ENCODE results near the gene MFSD6L.

The MFSD6L gene

DNA sequence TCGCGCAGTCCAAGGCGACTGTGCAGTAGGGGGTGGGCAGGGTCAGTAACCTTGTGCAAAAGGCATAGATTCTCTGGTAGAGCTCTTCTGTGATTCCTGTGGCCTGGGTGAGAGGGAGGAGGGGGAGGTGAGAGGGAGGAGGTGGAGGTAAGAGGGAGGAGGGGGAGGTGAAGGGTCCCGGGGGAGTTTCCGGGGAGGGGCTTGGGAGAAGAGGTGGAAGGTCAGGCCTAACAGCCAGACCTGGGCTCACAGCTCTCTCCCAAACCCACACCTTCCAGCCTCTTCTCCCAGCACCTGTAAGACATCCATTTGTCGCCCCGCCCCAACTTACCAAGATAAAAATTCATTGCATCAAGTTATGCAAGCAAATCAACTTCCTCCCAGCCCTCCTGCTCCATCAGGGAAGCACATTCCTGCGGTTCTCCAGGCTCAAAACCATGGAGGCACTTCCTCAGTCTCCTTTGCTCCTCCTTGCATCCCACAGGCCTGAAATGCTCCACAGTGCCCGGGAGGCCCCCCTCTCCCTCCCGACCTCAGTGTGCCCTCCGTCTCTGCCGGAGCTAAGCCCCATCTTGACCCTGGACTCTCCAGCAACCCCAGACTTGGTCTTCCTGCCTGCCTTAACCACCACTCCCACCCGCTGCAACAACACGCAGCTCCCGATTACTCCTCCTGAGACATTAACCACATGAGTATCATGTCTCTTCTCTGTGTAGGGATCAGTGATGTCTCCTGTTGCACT, 37.8 kb upstream of the MFSD6L start:
- Histone ChIP-seq H3K9me3 (ENCODE audit: control insufficient read depth, low read length) (no peaks in the 10 kb centered on the region), H3K36me3 (ENCODE audit: control insufficient read depth, insufficient read depth, low read length) (no peaks in the 10 kb centered on the region), H3K4me3 (ENCODE audit: insufficient read depth, low read depth, low read length, poor library complexity, severe bottlenecking) (no peak overlapping the region), H3K4me1 (ENCODE audit: control insufficient read depth, insufficient read depth, low read length, poor library complexity, severe bottlenecking) (no peaks in the 10 kb centered on the region), H3K27me3 (replicated peaks; ENCODE audit: control insufficient read depth, insufficient read depth, low read length, poor library complexity, severe bottlenecking) (no peaks in the 10 kb centered on the region), H3K27ac (ENCODE audit: insufficient read depth, low read length, poor library complexity, severe bottlenecking) (no peak overlapping the region)
- no peak for DNase-seq

DNA sequence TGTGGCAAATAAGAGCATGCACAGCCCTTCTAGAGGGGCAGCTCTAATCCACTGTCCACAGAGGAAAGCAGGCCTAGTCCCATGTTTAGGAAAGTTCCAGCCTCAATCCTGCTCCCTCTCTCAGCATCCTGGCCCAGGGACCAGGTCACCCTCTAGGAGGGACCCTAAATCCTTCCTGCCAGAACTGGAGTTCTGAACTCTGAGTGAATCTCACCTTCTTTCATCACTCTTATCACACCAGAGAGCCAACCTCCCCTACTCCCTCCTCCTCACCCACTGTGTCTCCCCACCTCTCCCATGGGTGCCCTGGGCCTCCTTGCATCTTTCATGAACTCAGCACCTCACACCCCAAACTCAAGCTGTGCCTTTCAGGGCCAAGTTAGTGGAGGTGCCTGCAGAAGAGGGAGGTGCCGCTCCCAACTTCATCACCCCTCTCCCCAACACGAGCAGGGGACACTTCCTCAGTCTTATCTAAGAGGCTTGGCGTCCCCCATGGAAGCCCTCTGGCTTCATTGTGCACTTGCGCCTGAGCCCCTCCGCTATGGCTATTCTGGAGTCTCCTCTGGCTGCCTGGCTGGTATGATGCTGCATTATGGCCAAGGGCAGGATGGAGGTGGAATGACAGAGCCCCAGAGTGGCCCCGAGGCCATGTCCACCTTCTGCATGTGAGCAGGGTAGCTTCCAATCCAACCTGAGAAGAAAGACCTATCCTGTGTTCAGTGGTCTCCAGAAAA, 36.6 kb upstream of the MFSD6L start:
- Histone ChIP-seq H3K36me3 (ENCODE audit: control insufficient read depth, insufficient read depth, low read length) (no peaks in the 10 kb centered on the region), H3K9me3 (ENCODE audit: control insufficient read depth, low read length) (no peaks in the 10 kb centered on the region)

DNA sequence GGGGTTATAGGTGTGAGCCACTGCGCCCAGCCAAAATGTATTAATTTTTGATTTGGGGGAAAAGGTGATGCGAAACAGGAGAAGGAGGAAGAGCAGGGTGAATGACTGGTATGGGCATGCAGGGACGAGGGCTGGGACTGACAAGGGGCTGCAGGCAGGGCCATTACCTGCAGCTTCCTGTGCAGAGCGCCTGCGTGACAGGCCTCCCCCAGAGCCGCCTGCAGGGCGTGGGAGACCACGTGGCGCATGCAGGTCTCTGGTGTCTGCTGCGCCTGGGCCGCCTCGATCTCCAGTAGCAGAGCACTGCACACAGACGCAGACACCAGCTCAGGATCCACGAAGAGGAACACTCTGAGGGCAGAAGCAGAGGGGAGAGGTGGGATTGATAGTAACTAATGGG, 35.9 kb upstream of the MFSD6L start:
- H3K4me3 ChIP-seq (ENCODE audit: insufficient read depth, low read depth, low read length, poor library complexity, severe bottlenecking): no peak overlapping the region
- DNase-seq: no peak
- no peaks in the 10 kb centered on the region for H3K36me3 ChIP-seq (ENCODE audit: control insufficient read depth, insufficient read depth, low read length)
- H3K27ac ChIP-seq (ENCODE audit: insufficient read depth, low read length, poor library complexity, severe bottlenecking): no peak overlapping the region
- no peaks in the 10 kb centered on the region for H3K9me3 ChIP-seq (ENCODE audit: control insufficient read depth, low read length)
- H3K4me1 ChIP-seq (ENCODE audit: control insufficient read depth, insufficient read depth, low read length, poor library complexity, severe bottlenecking): no peaks in the 10 kb centered on the region
- no peaks in the 10 kb centered on the region for H3K27me3 ChIP-seq (replicated peaks; ENCODE audit: control insufficient read depth, insufficient read depth, low read length, poor library complexity, severe bottlenecking)

More for the DNA sequence above, 36.6 kb upstream of the MFSD6L start:
- H3K27me3 ChIP-seq (replicated peaks; ENCODE audit: control insufficient read depth, insufficient read depth, low read length, poor library complexity, severe bottlenecking): no peaks in the 10 kb centered on the region
- H3K4me3 ChIP-seq (ENCODE audit: insufficient read depth, low read depth, low read length, poor library complexity, severe bottlenecking): no peak overlapping the region
- no peak for DNase-seq
- no peak overlapping the region for H3K27ac ChIP-seq (ENCODE audit: insufficient read depth, low read length, poor library complexity, severe bottlenecking)
- H3K4me1 ChIP-seq (ENCODE audit: control insufficient read depth, insufficient read depth, low read length, poor library complexity, severe bottlenecking): no peaks in the 10 kb centered on the region

DNA sequence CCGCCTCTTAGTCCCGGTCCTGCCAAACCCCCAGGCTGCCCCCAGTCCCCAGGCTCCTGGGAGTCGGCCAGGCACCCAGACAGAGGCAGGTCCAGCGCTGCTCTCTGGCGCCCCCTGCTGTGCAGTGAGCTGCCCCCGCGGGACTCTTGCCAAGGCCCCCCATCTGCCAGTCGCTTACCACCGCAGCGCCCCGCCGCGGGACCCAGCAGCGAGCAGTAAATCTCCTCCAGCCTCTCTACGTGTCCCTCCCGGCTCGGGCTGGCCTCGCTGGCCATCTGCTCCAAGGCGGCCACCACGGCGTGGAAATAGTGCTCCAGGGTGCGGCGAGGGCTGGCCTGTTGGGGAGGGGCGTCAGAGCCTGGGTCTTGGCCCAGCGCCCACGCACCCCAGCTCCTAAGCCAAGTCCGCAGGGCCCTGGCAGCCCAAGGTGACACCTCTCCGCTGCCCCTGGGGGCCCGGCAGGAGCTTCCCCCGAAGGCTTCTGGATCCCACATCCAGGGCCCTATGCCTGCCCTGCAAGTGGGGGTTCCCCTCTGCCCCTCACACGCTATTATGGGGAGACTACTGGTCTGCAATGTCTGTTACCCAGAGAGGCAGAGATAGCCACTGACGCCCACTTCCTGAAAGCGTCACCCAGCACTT, 33.7 kb upstream of the MFSD6L start:
- Histone ChIP-seq H3K9me3 (ENCODE audit: control insufficient read depth, low read length) (no peaks in the 10 kb centered on the region), H3K27ac (ENCODE audit: insufficient read depth, low read length, poor library complexity, severe bottlenecking) (no peak overlapping the region), H3K4me3 (ENCODE audit: insufficient read depth, low read depth, low read length, poor library complexity, severe bottlenecking) (no peak overlapping the region), H3K4me1 (ENCODE audit: control insufficient read depth, insufficient read depth, low read length, poor library complexity, severe bottlenecking) (no peaks in the 10 kb centered on the region), H3K27me3 (replicated peaks; ENCODE audit: control insufficient read depth, insufficient read depth, low read length, poor library complexity, severe bottlenecking) (no peaks in the 10 kb centered on the region), H3K36me3 (ENCODE audit: control insufficient read depth, insufficient read depth, low read length) (no peaks in the 10 kb centered on the region)
- DNase-seq: peak in 1 of 3 donors; percentile 11

DNA sequence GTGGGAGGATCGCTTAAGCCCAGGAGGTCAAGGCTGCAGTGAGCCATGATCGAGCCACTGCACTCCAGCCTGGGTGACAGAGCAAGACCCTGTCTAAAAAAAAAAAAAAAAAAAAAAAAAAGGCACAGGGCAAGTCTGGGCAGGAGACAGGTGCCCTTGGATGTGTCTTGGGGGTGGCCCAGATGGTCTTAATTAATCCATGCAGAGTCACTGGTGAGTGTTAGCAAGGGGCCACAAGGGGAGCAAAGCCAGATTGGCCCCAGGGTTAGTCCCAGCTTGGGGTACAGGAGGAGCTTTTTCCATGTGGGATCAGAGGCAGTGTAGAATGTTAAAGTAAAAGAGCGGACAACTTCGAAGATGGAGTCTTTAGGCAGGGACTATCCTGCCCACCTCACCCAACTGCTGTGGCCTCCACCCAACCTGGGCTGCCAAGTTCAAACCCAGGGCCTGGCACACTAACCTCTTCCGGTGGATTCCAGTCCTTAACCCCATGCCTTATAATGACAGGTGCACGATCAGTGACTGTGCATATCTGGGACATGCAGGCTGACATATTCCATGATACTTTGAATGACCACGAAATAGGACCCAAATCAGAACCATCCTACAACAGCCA, 32.2 kb upstream of the MFSD6L start:
- H3K36me3 ChIP-seq (ENCODE audit: control insufficient read depth, insufficient read depth, low read length): no peaks in the 10 kb centered on the region
- H3K9me3 ChIP-seq (ENCODE audit: control insufficient read depth, low read length): no peaks in the 10 kb centered on the region
- no peak overlapping the region for H3K27ac ChIP-seq (ENCODE audit: insufficient read depth, low read length, poor library complexity, severe bottlenecking)
- H3K4me3 ChIP-seq (ENCODE audit: insufficient read depth, low read depth, low read length, poor library complexity, severe bottlenecking): no peak overlapping the region
- H3K27me3 ChIP-seq (replicated peaks; ENCODE audit: control insufficient read depth, insufficient read depth, low read length, poor library complexity, severe bottlenecking): no peaks in the 10 kb centered on the region
- no peaks in the 10 kb centered on the region for H3K4me1 ChIP-seq (ENCODE audit: control insufficient read depth, insufficient read depth, low read length, poor library complexity, severe bottlenecking)
- no peak for DNase-seq

DNA sequence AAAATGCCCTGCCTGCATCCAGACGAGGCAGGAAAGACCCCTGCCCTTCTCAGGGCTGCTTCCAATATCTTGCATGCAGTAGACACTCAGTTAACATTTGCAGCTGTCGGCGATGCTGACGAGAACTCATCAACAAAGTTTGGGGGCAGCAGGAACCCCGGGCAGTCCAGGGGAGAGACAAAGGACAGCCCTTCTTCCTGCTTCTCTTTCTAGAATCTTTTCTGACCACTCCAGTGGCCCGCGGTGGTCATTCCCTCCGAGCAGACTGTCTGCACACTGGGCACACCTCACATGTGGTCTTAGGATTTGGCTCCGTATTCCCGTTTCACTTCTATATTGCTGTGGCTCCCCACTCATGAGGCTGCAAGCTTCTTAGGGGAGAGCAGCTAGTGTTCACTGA, 31.0 kb upstream of the MFSD6L start:
- H3K27me3 ChIP-seq (replicated peaks; ENCODE audit: control insufficient read depth, insufficient read depth, low read length, poor library complexity, severe bottlenecking): no peaks in the 10 kb centered on the region
- H3K36me3 ChIP-seq (ENCODE audit: control insufficient read depth, insufficient read depth, low read length): no peaks in the 10 kb centered on the region
- no peak overlapping the region for H3K27ac ChIP-seq (ENCODE audit: insufficient read depth, low read length, poor library complexity, severe bottlenecking)
- DNase-seq: no peak
- H3K4me1 ChIP-seq (ENCODE audit: control insufficient read depth, insufficient read depth, low read length, poor library complexity, severe bottlenecking): no peaks in the 10 kb centered on the region
- no peaks in the 10 kb centered on the region for H3K9me3 ChIP-seq (ENCODE audit: control insufficient read depth, low read length)
- no peak overlapping the region for H3K4me3 ChIP-seq (ENCODE audit: insufficient read depth, low read depth, low read length, poor library complexity, severe bottlenecking)

DNA sequence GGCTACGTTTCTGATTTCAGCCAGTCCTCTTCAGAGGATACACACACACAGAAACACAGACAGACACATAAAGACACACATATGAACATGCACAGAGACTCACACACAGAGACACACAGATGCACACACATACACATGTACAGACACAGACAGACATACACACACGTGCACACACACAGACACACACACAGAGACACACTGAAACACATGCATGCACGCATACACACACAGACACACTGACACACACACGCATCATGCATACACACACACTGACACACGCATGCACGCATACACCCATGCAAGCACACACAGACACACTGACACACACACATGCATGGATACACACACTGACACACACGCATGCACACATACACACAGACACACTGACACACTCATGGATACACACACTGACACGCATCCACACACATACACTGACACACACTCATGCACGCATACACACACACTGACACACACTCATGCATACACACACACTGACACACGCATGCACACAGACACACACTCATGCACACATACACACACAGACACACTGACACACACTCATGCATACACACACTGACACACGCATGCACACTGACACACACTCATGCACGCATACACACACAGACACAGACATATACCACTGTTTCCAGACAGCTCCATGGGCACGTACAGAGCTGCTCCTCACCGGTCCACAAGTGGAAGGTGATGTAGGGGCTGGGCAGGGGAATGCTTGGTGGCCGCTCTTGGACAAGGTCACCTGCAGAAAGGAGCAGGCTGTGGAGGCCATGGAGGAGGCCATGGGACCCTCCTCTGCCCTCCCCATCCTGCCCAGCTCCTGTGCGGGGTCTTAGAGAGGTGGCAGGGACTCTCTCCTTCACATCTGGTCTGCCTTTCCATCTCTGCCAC, 30.1 kb upstream of the MFSD6L start:
- Histone ChIP-seq H3K27ac (ENCODE audit: insufficient read depth, low read length, poor library complexity, severe bottlenecking) (no peak overlapping the region), H3K36me3 (ENCODE audit: control insufficient read depth, insufficient read depth, low read length) (no peaks in the 10 kb centered on the region), H3K4me1 (ENCODE audit: control insufficient read depth, insufficient read depth, low read length, poor library complexity, severe bottlenecking) (no peaks in the 10 kb centered on the region), H3K27me3 (replicated peaks; ENCODE audit: control insufficient read depth, insufficient read depth, low read length, poor library complexity, severe bottlenecking) (no peaks in the 10 kb centered on the region), H3K4me3 (ENCODE audit: insufficient read depth, low read depth, low read length, poor library complexity, severe bottlenecking) (no peak overlapping the region), H3K9me3 (ENCODE audit: control insufficient read depth, low read length) (no peaks in the 10 kb centered on the region)
- no peak for DNase-seq

DNA sequence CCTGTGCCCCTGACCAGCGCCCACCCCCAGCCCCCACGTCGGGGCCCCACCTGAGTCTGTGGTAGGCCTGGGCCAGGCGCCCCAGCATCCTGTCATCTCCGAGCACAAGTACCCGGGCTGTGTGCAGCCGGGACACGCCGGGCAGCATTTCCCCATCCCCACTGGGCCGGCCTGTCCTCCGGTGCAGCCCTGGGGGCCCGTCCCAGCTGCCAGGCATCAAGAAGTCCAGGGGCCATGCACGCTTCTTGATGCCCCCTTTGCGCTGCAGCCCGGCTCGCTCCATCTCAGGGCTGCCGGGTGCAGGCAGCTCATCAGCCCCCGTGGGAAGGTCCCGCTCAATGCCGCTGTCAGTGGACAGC, 29.3 kb upstream of the MFSD6L start:
- Histone ChIP-seq H3K4me1 (ENCODE audit: control insufficient read depth, insufficient read depth, low read length, poor library complexity, severe bottlenecking) (no peaks in the 10 kb centered on the region), H3K27me3 (replicated peaks; ENCODE audit: control insufficient read depth, insufficient read depth, low read length, poor library complexity, severe bottlenecking) (no peaks in the 10 kb centered on the region), H3K36me3 (ENCODE audit: control insufficient read depth, insufficient read depth, low read length) (no peaks in the 10 kb centered on the region), H3K27ac (ENCODE audit: insufficient read depth, low read length, poor library complexity, severe bottlenecking) (no peak overlapping the region), H3K4me3 (ENCODE audit: insufficient read depth, low read depth, low read length, poor library complexity, severe bottlenecking) (no peak overlapping the region), H3K9me3 (ENCODE audit: control insufficient read depth, low read length) (no peaks in the 10 kb centered on the region)
- DNase-seq: no peak

DNA sequence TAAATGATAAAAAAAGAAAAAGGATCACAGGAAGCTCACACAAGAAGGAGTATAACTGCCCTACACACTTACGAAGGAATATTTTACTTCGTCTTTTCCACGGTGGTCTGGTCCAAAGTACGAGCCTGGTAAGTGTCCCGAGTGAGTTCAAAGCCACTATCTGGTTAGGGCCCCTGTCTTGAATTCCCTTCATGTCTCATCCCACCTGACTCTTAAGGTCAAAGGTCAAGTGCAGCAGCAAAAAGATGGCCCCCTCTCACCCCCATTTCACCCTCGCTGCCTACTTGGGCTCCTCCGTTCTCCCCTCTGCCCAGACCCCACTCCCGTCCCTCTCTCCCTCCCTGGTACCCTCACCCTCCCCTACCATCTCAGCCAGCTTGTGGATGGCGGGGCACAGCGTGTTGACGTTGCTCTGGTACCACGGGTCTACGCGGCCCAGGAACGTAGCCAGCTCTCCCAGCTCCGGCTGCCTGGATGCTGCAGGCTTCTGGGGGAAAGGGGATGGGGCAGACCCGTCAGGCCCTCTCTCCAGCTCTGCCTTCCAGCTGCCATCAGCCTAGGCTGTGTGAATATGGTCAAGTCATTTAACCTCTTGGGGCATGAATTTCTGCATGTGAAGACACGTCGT, 27.8 kb upstream of the MFSD6L start:
- Histone ChIP-seq H3K4me1 (ENCODE audit: control insufficient read depth, insufficient read depth, low read length, poor library complexity, severe bottlenecking) (no peaks in the 10 kb centered on the region), H3K27me3 (replicated peaks; ENCODE audit: control insufficient read depth, insufficient read depth, low read length, poor library complexity, severe bottlenecking) (no peaks in the 10 kb centered on the region), H3K4me3 (ENCODE audit: insufficient read depth, low read depth, low read length, poor library complexity, severe bottlenecking) (no peak overlapping the region), H3K9me3 (ENCODE audit: control insufficient read depth, low read length) (no peaks in the 10 kb centered on the region), H3K36me3 (ENCODE audit: control insufficient read depth, insufficient read depth, low read length) (no peaks in the 10 kb centered on the region), H3K27ac (ENCODE audit: insufficient read depth, low read length, poor library complexity, severe bottlenecking) (no peak overlapping the region)
- no peak for DNase-seq

Data from effector memory CD4-positive, alpha-beta T cell (primary cell).